GM19035 (cell line): ENCODE results near the gene PLIN3.
"Not testable (repeated sequence)": the region's sequence is repeated elsewhere in the genome, so short reads cannot be mapped to it uniquely, and the experiment has no call there.

Experiments used
- ATAC-seq: cut with Tn5 transposase; IDR thresholded peaks from one replicate; pipeline ENCODE4 v1.9.1; 2021; ENCODE audit not compliant: unreplicated experiment

PLIN3 gene

DNA sequence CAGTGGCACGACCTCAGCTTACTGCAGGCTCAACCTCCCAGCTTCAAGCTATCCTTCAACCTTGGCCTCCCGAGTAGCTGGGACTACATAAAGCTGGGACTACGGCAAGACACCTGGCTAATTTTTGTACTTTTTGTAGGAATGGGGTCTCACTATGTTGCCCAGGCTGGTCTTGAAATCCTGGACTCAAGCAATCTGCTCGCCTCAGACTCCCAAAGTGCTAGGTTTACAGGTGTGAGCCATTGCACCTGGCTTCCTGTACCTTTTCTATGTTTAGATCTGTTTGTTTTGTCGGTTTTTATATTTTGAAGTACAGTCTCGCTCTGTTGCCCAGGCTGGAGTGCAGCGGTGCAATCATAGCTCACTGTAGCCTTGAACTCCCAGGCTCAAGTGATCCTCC, 18.4 kb downstream of the PLIN3 start:
- no peak for ATAC-seq

DNA sequence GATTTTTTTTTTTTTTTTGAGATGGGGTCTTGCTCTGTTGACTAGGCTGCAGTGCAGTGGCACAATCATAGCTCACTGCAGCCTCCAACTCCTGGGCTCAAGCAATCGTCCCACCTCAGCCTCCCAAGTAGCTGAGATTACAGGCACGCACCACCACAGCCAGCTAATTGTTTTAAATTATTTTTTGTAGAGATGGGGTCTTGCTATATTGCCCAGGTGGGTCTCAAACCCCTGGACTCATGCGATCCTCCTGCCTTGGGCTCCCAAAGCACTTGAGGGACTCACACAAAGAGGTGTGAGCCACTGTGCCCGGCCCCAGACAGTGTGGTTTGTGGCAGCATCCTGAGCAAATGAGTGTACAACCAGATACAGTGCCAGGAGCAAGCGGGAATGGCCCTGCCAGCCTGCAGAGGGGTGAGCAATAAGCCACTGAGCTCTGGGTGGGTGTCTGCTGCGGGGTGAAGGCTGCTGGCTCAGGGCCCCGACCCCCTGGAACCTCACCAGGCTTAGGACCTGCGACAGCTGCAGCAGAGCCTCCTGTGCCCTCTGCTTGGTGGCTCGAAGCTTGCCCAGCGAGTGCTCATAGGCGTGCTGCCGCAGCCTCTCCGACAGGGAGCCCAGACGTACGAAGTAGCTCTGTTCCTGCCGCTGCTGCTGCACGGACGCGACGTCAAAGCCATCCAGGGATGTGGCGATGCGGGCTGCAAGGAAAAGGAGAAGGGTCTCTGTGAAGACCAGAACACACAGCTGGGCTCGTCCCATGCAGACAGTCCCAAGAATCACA, 20.1 kb downstream of the PLIN3 start:
- ATAC-seq, result no peak

DNA sequence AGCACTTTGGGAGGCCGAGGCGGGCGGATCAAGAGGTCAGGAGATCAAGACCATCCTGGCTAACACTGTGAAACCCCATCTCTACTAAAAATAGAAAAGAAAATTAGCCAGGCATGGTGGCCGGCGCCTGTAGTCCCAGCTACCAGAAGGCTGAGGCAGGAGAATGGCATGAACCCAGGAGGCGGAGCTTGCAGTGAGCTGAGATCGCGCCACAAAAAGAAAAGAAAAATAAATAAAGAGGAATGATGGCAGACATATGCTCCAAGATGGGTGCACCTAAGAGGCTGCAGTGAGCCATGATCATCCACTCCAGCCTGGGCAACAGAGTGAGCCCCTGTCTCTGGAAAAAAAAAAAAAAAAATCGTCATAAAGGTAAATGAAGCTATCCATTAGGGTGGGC, 21.5 kb downstream of the PLIN3 start:
- ATAC-seq, result not testable (repeated sequence)

DNA sequence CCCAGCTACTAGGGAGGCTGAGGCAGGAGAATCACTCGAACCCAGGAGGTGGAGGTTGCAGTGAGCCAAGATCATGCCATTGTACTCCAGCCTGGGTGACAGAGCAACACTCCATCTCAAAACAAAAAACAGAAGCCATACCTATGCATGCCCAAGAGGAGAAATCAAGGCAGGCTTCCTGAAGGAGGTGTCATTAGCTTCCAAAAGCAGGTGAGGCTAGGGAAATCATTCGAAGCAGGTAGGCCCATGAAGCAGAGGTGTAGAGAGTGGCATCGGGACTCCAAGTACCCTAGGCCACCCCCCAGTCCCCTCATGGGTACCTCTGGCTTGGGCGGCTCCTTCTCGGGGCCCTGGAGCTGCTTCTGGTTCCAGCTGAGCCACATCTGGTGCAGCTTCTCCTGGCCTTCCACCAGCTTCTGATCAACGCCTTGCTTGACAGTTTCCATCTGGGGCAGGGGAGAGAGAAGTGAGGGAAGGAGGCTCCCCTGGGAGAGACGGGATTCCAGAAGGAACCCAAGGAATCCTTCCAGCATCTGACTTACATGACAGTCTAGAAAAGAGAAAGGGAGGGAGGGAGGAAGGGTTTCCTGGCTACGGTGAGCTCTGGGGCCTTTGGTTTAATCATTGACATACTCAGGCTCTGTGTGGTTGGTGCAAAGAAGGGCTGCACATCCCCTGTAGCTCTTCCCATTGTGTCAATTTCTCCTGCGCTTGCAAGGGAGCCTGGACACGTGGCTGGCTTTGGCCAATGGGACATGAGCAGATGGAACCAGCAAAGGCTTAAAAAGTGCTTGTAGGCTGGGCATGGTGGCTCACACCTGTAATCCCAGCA, 22.9 kb downstream of the PLIN3 start:
- no peak for ATAC-seq

DNA sequence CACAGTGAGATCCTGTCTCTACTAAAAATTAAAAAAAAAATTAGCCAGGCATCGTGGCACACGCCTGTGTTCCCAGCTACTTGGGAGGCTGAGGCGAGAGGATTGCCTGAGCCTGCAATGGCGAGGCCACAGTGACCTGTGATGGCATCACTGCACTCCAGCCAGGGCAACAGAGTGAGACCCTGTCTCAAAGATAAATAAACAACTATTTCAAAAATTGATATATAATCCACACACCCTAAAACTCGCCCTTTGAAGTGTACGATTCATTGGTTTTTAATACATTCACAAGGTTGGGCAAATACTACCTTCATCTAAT, 23.9 kb downstream of the PLIN3 start:
- ATAC-seq, result no peak

DNA sequence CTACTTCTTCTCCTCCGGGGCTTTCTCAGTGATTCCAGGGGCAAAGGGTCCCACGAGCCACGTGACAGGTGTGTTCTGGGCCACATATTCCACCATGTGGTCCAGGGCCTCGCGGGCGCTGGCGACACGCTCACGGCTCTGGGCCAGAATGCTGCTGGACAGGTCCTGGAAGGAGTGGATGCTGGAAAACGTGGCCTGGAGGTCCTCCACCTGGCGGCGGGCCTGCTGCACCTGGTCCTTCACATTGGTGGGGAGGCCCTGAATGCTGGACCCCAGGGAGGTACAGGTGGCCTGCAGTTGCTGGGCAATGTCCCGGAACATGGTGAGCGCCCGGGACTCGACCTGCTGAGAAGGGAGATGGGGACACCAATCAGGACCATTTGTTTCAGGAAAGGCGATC, 28.3 kb downstream of the PLIN3 start:
- ATAC-seq, result no peak

DNA sequence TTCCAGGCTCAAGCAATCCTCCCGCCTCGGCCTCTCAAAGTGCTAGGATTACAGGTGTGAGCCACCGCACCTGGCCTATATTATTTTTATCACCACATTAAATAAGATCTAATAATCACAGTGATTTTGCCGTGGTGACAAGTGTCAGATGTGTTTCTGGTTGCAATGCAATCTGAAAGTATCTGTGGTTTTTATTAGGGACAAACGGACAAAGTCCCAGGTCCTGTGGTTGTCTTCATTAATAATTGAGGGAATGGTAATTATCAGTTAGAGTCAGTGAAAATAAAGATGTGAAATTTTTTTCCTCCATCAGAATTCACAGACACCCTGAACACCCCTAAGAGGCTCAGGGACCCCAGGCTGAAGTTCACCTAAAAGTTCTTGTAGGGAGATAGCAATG, 34.7 kb downstream of the PLIN3 start:
- no peak for ATAC-seq

DNA sequence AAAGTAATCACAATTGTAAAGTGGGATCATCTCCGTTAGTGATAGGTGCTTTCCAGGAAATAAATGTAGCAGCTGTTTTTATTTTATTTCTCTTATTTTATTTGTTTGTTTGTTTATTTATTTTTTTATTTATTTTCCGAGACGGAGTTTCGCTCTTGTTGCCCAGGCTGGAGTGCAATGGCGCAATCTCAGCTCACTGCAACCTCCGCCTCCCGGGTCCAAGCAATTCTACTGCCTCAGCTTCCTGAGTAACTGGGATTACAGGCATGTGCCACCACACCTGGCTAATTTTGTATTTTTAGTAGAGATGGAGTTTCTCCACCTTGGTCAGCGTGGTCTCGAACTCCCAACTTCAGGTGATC, 35.5 kb downstream of the PLIN3 start:
- not testable (repeated sequence) for ATAC-seq

DNA sequence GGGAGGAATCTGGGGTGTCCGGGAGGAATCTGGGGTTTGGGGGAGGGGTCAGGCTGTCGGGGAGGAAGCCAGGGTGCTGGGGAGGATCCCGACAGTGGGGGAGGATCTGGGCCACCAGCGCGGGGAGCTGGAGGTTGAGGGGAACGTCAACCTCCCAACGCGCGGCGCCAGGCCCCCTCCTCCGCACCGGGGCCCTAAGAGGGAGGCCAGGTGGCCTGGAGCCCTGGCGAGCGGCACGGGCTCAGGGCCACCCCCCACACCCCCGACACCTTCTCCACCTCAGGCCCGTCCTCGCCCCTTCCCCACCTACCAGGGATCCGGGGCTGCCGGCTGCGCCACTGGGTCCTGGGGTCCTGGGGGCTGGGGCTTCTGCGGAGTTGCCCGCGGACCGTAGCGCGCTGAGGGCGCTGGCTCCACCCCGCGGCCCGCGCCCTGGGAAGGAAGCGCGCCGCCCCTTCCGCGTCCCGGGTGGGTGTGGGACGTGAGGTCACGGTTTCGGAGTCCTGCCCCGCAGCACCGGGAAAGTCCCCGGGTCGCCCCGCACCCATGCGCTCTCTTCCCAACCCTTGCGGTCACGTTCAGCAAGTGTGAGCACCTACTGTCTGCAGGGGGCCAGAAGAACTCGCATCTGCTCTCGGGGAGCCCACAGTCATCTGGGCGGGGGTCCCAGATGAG, 36.0 kb downstream of the PLIN3 start, which contains the start of gene TICAM1:
TICAM1 (minus strand) TSS at position 409 of the 675 bp plus-strand sequence. CDS start 13,335 bp downstream, outside the sequence.
- ATAC-seq, result peak; percentile 70

DNA sequence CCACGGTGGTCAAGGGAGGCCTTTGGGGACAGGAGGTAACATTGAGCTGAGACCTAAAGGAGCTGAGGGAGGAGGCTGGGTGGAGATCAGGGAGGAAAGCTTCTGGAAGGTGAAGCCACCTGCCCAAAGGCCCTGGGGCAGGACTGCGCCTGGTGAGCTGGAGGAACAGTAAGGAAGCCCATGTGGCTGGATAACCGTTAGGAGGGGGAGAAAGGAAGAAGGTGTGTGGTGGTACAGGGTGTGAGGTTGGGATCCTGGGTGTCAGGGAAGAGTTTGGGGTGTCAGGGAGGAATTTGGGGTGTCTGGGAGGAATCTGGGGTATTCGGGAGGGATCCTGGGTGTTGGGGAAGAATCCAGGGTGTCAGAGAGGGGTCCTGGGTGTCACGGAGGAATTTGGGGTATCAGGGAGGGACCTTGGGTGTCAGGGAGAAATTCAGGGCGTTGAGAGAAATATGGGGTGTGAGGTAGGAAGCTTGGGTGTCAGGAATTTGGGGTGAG, 36.6 kb downstream of the PLIN3 start:
- no peak for ATAC-seq

DNA sequence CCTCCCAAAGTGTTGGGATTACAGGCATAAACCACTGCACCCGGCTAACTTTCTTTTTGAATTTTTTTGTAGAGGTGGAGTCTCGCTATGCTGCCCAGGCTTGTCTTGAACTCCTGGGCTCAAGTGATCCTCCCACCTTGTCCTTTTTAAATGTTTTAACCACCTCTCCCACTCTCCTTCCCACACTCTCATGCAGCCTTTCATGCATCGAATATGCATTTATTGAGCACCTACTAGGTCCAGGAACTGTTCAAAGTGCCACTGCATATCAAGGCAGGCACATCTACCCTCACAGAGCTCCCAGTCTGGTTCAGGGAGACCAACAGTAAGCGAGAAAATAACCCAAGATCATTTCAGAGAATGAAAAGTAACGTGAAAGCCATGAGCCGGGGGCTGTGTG, 37.1 kb downstream of the PLIN3 start:
- ATAC-seq, result no peak

DNA sequence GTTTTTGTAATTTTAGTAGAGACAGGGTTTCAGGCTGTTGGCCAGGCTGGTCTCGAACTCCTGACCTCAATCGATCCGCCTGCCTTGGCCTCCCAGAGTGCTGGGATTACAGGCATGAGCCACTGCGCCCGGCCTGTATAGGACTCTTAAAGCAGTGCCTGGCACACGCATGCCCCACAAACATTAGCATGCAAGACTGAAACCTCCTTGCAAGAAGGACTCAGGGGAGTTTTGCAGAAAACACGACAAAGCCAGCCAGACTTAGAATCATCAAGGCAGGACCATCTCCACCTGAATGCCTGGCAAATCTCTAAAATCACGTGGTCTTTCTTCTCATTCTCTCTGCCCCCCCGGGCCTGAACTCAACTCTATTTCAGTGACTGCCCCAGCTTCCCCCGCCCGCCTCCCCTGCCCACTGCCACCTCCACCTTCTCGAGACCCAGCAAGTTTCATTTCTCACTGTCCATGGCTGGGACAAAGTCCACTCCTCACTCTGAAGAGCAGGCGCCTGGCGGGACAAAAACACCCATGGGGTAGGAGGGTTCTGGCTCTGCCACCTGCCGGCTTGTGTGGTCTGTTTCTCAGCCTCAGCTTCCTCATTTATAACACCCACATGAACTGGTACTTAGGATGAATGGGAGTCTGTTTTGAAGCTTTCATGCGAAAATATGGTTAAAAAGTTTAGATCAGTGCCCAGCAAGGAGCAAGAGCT, 38.3 kb downstream of the PLIN3 start:
- ATAC-seq, result no peak

DNA sequence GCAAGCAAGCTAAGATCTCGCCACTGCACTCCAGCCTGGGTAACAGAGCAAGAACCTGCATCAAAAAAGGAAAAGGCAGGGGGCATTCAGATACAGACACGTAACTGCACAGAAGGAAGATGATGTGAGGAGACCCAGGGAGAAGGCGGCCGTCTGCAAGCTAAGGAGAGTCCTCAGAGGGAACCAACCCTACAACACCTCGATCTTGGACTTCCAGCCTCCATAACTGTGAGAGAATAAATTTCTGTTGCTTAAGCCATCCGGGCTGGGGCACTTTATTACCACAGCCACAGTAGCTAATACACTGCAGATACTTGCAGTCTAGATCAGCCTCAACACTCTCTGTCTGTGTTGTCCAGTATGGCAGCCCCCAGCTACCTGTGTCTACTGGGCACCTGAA, 43.9 kb downstream of the PLIN3 start:
- ATAC-seq, result no peak

DNA sequence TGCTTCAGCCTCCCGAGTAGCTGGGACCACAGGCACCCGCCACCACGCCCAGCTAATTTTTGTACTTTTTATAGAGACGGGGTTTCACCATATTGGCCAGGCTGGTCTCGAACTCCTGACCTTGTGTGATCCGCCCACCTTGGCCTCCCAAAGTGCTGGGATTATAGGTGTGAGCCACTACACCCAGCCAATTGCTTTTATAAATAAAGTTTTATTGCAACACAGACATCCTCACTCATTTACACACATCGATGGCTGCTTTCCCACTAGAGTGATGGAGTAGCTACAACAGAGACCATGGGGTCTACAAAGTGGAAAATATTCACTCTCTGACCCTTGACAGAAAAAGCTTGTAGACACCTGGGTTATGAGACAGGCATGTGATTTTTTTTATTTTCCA, 45.1 kb downstream of the PLIN3 start:
- ATAC-seq, result not testable (repeated sequence)

DNA sequence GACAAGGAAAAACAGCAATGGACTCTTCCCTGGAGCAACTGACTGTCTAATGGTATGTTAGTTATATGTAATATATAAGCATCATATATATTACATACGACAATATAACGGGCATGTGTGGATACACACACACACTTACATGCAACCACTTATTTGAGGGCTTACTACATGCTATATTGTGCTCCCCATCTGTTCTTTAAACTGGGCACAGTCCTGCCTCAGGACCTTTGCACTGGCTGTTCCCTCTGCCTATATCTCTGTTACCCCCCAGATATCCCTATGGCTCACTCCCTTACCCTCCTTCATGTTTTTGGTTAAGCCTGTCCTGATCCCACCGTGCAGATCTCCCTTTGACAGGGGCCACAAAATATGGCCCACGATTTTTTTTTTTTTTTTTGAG, 46.2 kb downstream of the PLIN3 start:
- ATAC-seq, result no peak

DNA sequence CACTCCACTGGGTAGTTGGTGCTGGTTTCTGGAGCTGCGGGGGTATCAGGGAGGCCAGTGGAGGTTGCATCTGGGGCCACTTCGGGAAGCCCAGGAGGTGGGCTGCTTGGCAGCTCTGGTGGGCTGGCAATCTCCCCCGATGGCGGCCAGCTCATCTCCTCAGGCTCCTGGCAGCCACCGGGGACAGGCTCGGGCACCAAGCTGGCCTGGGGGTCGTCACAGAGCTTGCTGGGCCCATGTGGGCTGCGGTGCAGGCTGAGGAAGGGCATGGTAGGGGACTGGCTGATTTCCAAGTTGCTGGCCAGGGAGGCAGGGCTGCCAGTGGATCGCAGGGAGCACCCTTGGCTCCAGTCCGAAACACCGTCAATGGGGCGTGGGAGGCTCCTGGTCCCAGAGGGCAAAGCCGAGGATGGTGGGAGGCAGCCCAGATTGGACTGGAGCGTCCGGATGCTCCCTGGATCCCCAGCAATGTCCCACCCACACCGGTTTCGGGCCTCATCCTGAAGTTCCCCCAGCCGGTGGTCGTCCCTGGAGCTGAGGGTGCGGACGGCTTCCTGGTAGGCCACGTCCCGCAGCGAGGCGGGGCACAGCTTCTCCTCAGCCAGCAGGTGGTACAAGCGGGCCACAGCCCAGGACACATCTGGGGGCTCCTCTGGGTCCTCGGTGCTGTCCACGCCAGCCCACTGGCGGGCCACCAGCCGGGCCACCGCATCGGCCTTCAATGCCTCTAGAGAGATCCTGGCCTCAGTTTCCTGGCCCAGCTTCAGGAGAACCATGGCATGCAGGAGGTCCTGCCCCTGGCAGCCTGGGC, 49.8 kb downstream of the PLIN3 start:
- no peak for ATAC-seq

DNA sequence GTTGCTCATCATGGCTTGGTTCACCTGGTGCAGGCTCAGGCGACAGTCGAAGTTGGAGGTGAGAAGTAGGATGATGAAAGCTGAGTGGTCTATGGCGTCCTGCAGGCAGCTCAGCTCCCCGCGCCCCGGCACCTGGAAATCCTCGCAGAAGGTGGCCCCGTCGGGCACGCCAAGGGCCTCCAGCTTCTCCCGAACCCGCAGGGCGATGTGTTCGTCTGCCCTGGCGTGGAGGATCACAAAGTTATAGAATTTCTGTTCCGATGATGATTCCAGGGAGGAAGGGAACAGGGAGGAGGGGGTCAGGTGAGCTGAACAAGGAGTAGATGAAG, 50.6 kb downstream of the PLIN3 start:
- no peak for ATAC-seq

DNA sequence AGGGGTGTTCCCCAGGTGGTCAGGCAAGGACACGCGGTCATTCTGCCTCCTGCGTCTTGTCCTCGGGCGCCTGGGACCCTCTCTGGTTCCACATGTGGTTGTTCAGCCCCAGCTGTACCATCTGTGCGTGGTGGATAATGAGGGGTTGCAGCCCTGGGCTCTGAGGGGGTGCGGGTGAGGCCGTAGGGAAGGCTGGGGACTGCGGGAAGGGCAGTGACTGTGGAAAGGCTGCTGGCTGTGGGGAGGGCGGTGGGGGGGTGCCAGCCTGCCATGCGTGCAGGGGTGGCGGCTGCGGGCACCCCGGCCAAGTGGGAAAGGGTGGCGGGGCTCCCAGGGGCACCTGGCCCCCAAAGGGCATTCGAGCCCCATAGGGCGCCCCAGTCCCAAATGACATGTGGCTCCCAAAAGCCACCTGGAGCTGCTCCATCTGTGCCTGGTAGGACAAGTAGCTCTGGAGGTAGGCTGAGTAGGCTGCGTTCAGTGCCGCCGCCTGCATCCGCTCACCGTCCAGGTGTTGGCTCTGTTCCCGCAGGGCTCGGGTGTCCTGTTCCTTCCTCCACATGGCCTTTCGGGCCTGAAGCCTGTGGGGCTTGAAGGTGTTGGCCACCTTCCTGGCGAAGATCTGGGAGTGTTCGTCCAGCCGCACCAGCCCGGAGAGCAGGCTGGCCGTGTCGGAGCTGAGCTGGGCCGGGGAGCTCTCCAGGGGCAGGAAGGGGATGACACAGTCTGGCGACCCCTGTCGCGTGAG, 51.1 kb downstream of the PLIN3 start:
- ATAC-seq, result no peak

DNA sequence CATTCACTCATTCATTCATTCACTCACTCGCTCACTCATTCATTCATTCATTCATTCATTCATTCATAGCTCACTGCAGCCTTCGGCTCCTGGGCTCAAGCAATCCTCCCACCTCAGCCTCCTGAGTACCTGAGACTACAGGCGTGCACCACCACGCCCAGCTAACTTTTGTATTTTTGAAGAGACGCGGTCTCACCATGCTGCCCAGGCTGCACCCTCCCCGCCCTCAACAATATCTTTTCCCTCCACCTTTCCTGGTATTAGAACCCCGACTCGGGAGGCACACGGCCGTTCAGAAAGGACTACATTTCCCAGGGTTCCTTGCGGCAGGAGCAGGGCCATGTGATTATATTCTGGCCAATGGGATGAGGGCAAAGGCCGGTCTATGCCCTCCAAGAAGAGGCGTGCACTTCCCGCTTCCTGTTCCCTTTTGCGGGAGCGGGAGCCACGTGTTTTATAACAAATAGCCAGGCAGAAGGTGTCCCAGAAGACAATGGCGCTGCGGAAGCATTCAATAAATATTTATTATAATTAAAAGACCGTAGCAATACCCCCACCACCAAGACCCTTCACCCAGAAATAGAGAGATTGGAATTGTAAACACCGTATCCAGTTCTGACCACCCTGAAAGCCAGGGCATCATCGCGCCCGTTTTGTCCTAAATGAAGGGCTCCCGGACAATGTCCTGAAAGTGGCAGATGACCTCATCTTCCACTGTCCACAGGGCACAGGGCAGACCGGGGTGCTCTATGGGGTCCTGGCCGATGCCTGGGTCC, 51.9 kb downstream of the PLIN3 start:
- ATAC-seq, result no peak
